ENCODE data around the gene NPC1L1. TPM values are rescaled to one million over a fixed set of nuclear protein-coding genes. Genes with fewer than 3 reads are reported as not detected.

NPC1L1 gene
- total and polyA plus RNA-seq, 2 of the 13 experiments (the other 11 are each of a cell fraction or from before 2014, with no cell fraction given) = 4.8 to 14.5 TPM

DNA sequence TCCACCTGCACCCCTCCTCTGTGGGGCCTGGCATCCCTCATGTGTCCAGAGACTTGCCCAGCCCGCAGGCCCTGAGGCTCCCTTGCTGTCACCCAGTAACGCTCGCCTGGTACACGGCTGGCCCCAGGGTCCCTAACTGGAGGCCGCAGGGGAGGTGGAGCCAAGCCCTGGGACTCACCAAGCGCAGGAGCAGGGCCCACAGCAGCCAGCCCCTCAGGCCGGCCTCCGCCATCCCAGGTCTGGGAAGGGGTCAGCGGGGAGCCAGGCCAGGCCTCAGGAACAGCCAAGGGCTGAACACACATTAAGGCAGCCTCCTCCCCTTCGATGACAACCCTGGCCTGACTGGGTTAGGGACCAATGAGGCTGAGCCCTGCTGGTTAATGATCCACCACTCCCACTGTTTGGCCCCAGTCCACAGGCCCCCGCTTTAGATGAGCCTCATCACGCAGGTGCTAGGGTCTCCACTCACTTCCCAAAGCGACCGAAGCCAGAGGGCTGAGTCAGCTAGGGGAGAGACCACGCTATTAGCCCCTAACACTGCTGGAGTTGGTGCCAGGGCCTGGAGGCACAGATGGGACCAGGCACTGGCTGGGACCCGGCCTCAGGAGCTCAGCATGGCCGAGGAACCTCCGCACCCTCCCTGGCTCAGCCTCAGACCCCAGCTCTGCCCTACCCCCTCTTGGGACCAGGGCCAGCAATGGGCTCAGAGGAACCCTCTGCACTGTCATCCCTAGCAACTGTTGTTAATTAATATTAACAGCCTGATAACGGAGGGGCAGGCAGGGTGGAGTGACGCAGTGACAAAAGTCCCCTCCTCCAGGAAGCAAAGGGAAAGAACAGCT is at the start of gene NPC1L1 (continued):
- TF ChIP-seq TIGD3 (CRISPR knock-in tag; IDR thresholded peaks at IDR 0.05; ENCODE audit: borderline replicate concordance) (no peak; the same call in 1 of the 2 replicates), TCF7L2 (IDR thresholded peaks at IDR 0.05; ENCODE audit: low read depth, low read length) (no peak), ZBTB7A (CRISPR knock-in tag; IDR thresholded peaks at IDR 0.05) (no peak), MYPOP (CRISPR knock-in tag; IDR thresholded peaks at IDR 0.05) (no peak), ZNF496 (CRISPR knock-in tag; IDR thresholded peaks at IDR 0.05; ENCODE audit: insufficient replicate concordance) (no peak), FOXK1 (CRISPR knock-in tag; IDR thresholded peaks at IDR 0.05; ENCODE audit: borderline replicate concordance, low read depth) (peak; percentile 39; the same call in 1 of the 2 replicates), MIXL1 (CRISPR knock-in tag; IDR thresholded peaks at IDR 0.05) (peak; percentile 85), ZNF33A (CRISPR knock-in tag; IDR thresholded peaks at IDR 0.05; ENCODE audit: borderline replicate concordance) (no peak), BCL3 (CRISPR knock-in tag; IDR thresholded peaks at IDR 0.05) (peak; percentile 78; the same call in 1 of the 2 replicates), SMAD3 (CRISPR knock-in tag; IDR thresholded peaks at IDR 0.05) (0 out of 2 replicates have a peak, but pooled peaks have one; percentile 63)
- TF ChIP-seq, protein P1, sequence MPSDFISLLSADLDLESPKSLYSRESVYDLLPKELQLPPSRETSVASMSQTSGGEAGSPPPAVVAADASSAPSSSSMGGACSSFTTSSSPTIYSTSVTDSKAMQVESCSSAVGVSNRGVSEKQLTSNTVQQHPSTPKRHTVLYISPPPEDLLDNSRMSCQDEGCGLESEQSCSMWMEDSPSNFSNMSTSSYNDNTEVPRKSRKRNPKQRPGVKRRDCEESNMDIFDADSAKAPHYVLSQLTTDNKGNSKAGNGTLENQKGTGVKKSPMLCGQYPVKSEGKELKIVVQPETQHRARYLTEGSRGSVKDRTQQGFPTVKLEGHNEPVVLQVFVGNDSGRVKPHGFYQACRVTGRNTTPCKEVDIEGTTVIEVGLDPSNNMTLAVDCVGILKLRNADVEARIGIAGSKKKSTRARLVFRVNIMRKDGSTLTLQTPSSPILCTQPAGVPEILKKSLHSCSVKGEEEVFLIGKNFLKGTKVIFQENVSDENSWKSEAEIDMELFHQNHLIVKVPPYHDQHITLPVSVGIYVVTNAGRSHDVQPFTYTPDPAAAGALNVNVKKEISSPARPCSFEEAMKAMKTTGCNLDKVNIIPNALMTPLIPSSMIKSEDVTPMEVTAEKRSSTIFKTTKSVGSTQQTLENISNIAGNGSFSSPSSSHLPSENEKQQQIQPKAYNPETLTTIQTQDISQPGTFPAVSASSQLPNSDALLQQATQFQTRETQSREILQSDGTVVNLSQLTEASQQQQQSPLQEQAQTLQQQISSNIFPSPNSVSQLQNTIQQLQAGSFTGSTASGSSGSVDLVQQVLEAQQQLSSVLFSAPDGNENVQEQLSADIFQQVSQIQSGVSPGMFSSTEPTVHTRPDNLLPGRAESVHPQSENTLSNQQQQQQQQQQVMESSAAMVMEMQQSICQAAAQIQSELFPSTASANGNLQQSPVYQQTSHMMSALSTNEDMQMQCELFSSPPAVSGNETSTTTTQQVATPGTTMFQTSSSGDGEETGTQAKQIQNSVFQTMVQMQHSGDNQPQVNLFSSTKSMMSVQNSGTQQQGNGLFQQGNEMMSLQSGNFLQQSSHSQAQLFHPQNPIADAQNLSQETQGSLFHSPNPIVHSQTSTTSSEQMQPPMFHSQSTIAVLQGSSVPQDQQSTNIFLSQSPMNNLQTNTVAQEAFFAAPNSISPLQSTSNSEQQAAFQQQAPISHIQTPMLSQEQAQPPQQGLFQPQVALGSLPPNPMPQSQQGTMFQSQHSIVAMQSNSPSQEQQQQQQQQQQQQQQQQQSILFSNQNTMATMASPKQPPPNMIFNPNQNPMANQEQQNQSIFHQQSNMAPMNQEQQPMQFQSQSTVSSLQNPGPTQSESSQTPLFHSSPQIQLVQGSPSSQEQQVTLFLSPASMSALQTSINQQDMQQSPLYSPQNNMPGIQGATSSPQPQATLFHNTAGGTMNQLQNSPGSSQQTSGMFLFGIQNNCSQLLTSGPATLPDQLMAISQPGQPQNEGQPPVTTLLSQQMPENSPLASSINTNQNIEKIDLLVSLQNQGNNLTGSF (CRISPR knock-in tag; IDR thresholded peaks at IDR 0.05) = 0 out of 2 replicates have a peak, but pooled peaks have one; percentile 74
- TF ChIP-seq, protein P2, sequence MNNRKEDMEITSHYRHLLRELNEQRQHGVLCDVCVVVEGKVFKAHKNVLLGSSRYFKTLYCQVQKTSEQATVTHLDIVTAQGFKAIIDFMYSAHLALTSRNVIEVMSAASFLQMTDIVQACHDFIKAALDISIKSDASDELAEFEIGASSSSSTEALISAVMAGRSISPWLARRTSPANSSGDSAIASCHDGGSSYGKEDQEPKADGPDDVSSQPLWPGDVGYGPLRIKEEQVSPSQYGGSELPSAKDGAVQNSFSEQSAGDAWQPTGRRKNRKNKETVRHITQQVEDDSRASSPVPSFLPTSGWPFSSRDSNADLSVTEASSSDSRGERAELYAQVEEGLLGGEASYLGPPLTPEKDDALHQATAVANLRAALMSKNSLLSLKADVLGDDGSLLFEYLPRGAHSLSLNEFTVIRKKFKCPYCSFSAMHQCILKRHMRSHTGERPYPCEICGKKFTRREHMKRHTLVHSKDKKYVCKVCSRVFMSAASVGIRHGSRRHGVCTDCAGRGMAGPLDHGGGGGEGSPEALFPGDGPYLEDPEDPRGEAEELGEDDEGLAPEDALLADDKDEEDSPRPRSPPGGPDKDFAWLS (CRISPR knock-in tag; IDR thresholded peaks at IDR 0.05; ENCODE audit: borderline replicate concordance) = no peak; the same call in 1 of the 2 replicates

Measured in HepG2 (cell line).